ENCODE results near the gene ZNF138.

ZNF138 gene

GRCh38 chr7:64872351-64873154 lies 78.3 kb downstream of the ZNF138 start:
- Histone ChIP-seq H3K27ac (ENCODE audit: extremely low read depth, low read depth, low read length) (no peak overlapping the region), H3K36me3 (ENCODE audit: control insufficient read depth in 2 of 2, insufficient read depth in 1 of 2, low read length in 2 of 2) (no peaks in the 10 kb centered on the region), H3K4me1 (ENCODE audit: control insufficient read depth, insufficient read depth, low read length) (no peaks in the 10 kb centered on the region), H3K9me3 (ENCODE audit: control insufficient read depth, insufficient read depth, low read depth, low read length) (no peaks in the 10 kb centered on the region), H3K4me3 (ENCODE audit: low read depth, low read length) (no peak overlapping the region)
- ChIA-PET POLR2A (no interaction called here), CTCF (no interaction called here)
- no peak for TF ChIP-seq ZNF488 (tag by site-specific recombination; IDR thresholded peaks at IDR 0.05)
- TF ChIP-seq ZSCAN30 (tag by site-specific recombination; IDR thresholded peaks at IDR 0.05) = no peak
- TF ChIP-seq PATZ1 (tag by site-specific recombination; IDR thresholded peaks at IDR 0.05) = no peak
- TF ChIP-seq ZNF146 (tag by site-specific recombination; IDR thresholded peaks at IDR 0.05) = no peak
- no peak for TF ChIP-seq ELK4 (IDR thresholded peaks at IDR 0.05; ENCODE audit: borderline replicate concordance, low read depth, low read length)
- no peak for TF ChIP-seq ATF2 (tag by site-specific recombination; IDR thresholded peaks at IDR 0.05; ENCODE audit: low read depth)
- no peak for TF ChIP-seq ZNF555 (tag by site-specific recombination; conservative IDR thresholded peaks at IDR 0.05)
- no peak for TF ChIP-seq ZNF248 (tag by site-specific recombination; IDR thresholded peaks at IDR 0.05)
- TF ChIP-seq ZNF133 (tag by site-specific recombination; IDR thresholded peaks at IDR 0.05) = no peak
- TF ChIP-seq ZNF776 (tag by site-specific recombination; IDR thresholded peaks at IDR 0.05; ENCODE audit: borderline replicate concordance) = no peak
- TF ChIP-seq ZNF37A (tag by site-specific recombination; IDR thresholded peaks at IDR 0.05) = no peak
- TF ChIP-seq ZSCAN5A (tag by site-specific recombination; IDR thresholded peaks at IDR 0.05) = no peak
- TF ChIP-seq ZNF354C (tag by site-specific recombination; IDR thresholded peaks at IDR 0.05; ENCODE audit: borderline replicate concordance, low read depth) = no peak
- no peak for TF ChIP-seq ZNF280D (tag by site-specific recombination; IDR thresholded peaks at IDR 0.05)
- no peak for TF ChIP-seq PRDM10 (tag by site-specific recombination; IDR thresholded peaks at IDR 0.05)
- TF ChIP-seq WT1 (tag by site-specific recombination; IDR thresholded peaks at IDR 0.05) = no peak
- no peak for TF ChIP-seq ZNF19 (tag by site-specific recombination; IDR thresholded peaks at IDR 0.05; ENCODE audit: low read depth)
- TF ChIP-seq ZNF768 (tag by site-specific recombination; IDR thresholded peaks at IDR 0.05) = no peak
- no peak for TF ChIP-seq SCRT1 (tag by site-specific recombination; IDR thresholded peaks at IDR 0.05; ENCODE audit: borderline replicate concordance)
- no peak for TF ChIP-seq GLI4 (tag by site-specific recombination; IDR thresholded peaks at IDR 0.05)

Measured in HEK293 (cell line).